ENCODE data around the gene EPB41L3. TPM values are rescaled to one million over a fixed set of nuclear protein-coding genes. Genes with fewer than 3 reads are reported as not detected.

EPB41L3 gene
- total RNA-seq, 1 experiment from 2014 or later, result 20.6 TPM

- TF ChIP-seq, protein P1, sequence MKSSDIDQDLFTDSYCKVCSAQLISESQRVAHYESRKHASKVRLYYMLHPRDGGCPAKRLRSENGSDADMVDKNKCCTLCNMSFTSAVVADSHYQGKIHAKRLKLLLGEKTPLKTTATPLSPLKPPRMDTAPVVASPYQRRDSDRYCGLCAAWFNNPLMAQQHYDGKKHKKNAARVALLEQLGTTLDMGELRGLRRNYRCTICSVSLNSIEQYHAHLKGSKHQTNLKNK (CRISPR knock-in tag; IDR thresholded peaks at IDR 0.05), result no peak
- TF ChIP-seq NR2C2 (CRISPR knock-in tag; IDR thresholded peaks at IDR 0.05), result no peak
- no peak for TF ChIP-seq MLX (CRISPR knock-in tag; IDR thresholded peaks at IDR 0.05)
- TF ChIP-seq ELF4 (CRISPR knock-in tag; IDR thresholded peaks at IDR 0.05; ENCODE audit: low read depth), result no peak
These were observed 38.3 kb upstream of the EPB41L3 start (continued) for GRCh38 chr18:5582076-5582475.

GRCh38 chr18:5574843-5575242 is 31.0 kb upstream of the EPB41L3 start:
- Mint-ChIP-seq H3K4me3 (no peak overlapping the region), H3K27ac (no peak overlapping the region), H3K36me3 (no peaks in the 10 kb centered on the region), H3K9me3 (no peaks in the 10 kb centered on the region), H3K4me1 (peaks cover 58% of the 10 kb centered on the region), H3K27me3 (ENCODE audit: low read depth) (no peaks in the 10 kb centered on the region)
- TF ChIP-seq CREB1 (CRISPR knock-in tag; IDR thresholded peaks at IDR 0.05), result no peak
- TF ChIP-seq, protein P2, sequence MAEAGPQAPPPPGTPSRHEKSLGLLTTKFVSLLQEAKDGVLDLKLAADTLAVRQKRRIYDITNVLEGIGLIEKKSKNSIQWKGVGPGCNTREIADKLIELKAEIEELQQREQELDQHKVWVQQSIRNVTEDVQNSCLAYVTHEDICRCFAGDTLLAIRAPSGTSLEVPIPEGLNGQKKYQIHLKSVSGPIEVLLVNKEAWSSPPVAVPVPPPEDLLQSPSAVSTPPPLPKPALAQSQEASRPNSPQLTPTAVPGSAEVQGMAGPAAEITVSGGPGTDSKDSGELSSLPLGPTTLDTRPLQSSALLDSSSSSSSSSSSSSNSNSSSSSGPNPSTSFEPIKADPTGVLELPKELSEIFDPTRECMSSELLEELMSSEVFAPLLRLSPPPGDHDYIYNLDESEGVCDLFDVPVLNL (CRISPR knock-in tag; IDR thresholded peaks at IDR 0.05; ENCODE audit: borderline replicate concordance, low read depth), result no peak
- TF ChIP-seq MXD4 (CRISPR knock-in tag; IDR thresholded peaks at IDR 0.05; ENCODE audit: borderline replicate concordance), result no peak
- no peak for TF ChIP-seq TEAD4 (CRISPR knock-in tag; IDR thresholded peaks at IDR 0.05)
- ATAC-seq, result no peak
- ChIA-PET POLR2A (no interaction called here), CTCF (no interaction called here)
- no peak for DNase-seq (ENCODE audit: low spot score)

GRCh38 chr18:5571666-5572065 is 27.9 kb upstream of the EPB41L3 start:
- no peak overlapping the region for H3K27ac Mint-ChIP-seq
- ChIA-PET CTCF (no interaction called here), POLR2A (no interaction called here)
- ATAC-seq (no peak), DNase-seq (ENCODE audit: low spot score) (no peak)
- no peaks in the 10 kb centered on the region for H3K27me3 Mint-ChIP-seq (ENCODE audit: low read depth)
- no peak overlapping the region for H3K4me3 Mint-ChIP-seq
- no peaks in the 10 kb centered on the region for H3K36me3 Mint-ChIP-seq
- no peaks in the 10 kb centered on the region for H3K9me3 Mint-ChIP-seq
- H3K4me1 Mint-ChIP-seq, result peaks cover 35% of the 10 kb centered on the region
- TF ChIP-seq EMX1 (CRISPR knock-in tag; IDR thresholded peaks at IDR 0.05) (no peak), ZNF532 (CRISPR knock-in tag; IDR thresholded peaks at IDR 0.05; ENCODE audit: borderline replicate concordance) (no peak), ZNF121 (CRISPR knock-in tag; IDR thresholded peaks at IDR 0.05) (no peak), PREB (CRISPR knock-in tag; IDR thresholded peaks at IDR 0.05; ENCODE audit: borderline replicate concordance) (no peak), ZNF423 (CRISPR knock-in tag; IDR thresholded peaks at IDR 0.05) (no peak), CREM (CRISPR knock-in tag; IDR thresholded peaks at IDR 0.05) (no peak), ZBTB43 (CRISPR knock-in tag; IDR thresholded peaks at IDR 0.05) (no peak), STAT6 (CRISPR knock-in tag; conservative IDR thresholded peaks at IDR 0.05; ENCODE audit: low read depth) (no peak), FOXP1 (CRISPR knock-in tag; IDR thresholded peaks at IDR 0.05; ENCODE audit: borderline replicate concordance) (no peak), GTF2I (CRISPR knock-in tag; conservative IDR thresholded peaks at IDR 0.05) (no peak)
